Gastroesophageal sphincter (tissue), 4 donors: ENCODE measurements around the gene SRCIN1. TPM values are rescaled to one million over a fixed set of nuclear protein-coding genes. Genes with fewer than 3 reads are reported as not detected.

Experiments used
- ATAC-seq: fragments of 150-250 bp; one replicate; pipeline ENCODE4 v1.9.1; 2016; ENCODE audit warnings: mild to moderate bottlenecking, moderate library complexity
- H3K27ac ChIP-seq, 4 donors: fragments of 200-600 bp; sonication (generic) in 3 of 4; 1 replicate in 3 of 4; 2 replicates in 1 of 4; pipeline ENCODE4 v1.5.1; 2016 to 2019
- H3K27me3 ChIP-seq: fragments of 200-600 bp; sonication (generic); one replicate; pipeline ENCODE4 v1.5.1; 2019
- H3K36me3 ChIP-seq, 2 donors: fragments of 200-600 bp; sonication (generic); one replicate each; pipeline ENCODE4 v1.5.1; 2019; ENCODE audit warnings: control low read depth in 1 of 2
- H3K4me1 ChIP-seq, 3 donors: fragments of 200-600 bp; sonication (generic); 1 replicate in 2 of 3; 2 replicates in 1 of 3; pipeline ENCODE4 v1.5.1; 2016 to 2019; ENCODE audit warnings: control low read depth in 2 of 3
- H3K4me3 ChIP-seq, 2 donors: fragments of 200-600 bp; sonication (generic); one replicate each; pipeline ENCODE4 v1.5.1; 2019; ENCODE audit warnings: mild to moderate bottlenecking in 1 of 2, moderate library complexity in 1 of 2
- H3K9me3 ChIP-seq, 3 donors: fragments of 200-600 bp; sonication (generic); one replicate each; pipeline ENCODE4 v1.5.1; 2017 to 2019; ENCODE audit warnings: control low read depth in 2 of 3
- EP300 ChIP-seq: sonication (generic); formaldehyde crosslinking; IDR thresholded peaks from one replicate; pipeline ENCODE4 v1.6.1; 2017; ENCODE audit warnings: antibody characterized with exemption, mild to moderate bottlenecking
- POLR2A ChIP-seq, 2 donors: fragments of 450-650 bp; IDR thresholded peaks; one replicate each; pipeline ENCODE4 v1.6.1; 2017; ENCODE audit warnings: antibody characterized with exemption in 2 of 2, mild to moderate bottlenecking in 2 of 2, moderate library complexity in 1 of 2
- POLR2AphosphoS5 ChIP-seq: sonication (generic); formaldehyde crosslinking; IDR thresholded peaks from one replicate; pipeline ENCODE4 v1.6.1; 2017; ENCODE audit warnings: antibody characterized with exemption
- WGBS, 2 donors: methylation state at CpG; one replicate each; pipeline ENCODE4 v1.1.5; 2018; ENCODE audit warnings: low coverage in 1 of 2; 5-methylcytosine and 5-hydroxymethylcytosine counted together
- total RNA-seq, 4 donors: library from RNA; depleted of rRNA; stranded (reverse); fragments of >200 nt; gene quantifications; one replicate each; pipeline ENCODE4 v1.1.0, GENCODE V29; 2016
- TF ChIP-seq, protein P1 (sequence below), 4 experiments: fragments of 200-600 bp in 2 of 4; fragments of 450-650 bp in 2 of 4; sonication (generic) in 1 of 4; IDR thresholded peaks; one replicate each; pipeline ENCODE4 v1.5.1; 2017 to 2019; ENCODE audit warnings: antibody characterized with exemption in 4 of 4, mild to moderate bottlenecking in 2 of 4, moderate library complexity in 2 of 4

Gene SRCIN1
- total RNA-seq, 4 donors from 2014 or later, result 0.67 to 2.6 (median 1.5) TPM

DNA sequence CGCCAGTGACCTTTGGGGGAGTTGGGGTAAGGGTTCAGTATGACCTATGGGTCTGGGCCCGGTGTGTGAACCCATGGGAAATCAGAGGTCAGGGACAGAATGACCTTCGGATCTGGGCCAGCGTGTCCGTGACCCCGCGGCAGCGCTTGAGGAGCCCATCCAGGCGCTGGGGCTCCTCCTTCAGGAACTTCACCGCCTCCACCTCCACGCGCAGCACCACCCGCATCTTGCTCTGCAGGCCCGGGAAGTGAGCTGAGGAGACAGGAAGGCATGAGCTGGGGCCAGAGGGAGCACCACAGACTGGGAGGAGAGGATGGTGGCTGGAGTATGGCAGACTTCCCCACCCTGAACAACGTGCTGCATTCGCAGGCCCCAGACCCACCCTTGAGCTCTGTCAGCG lies 53.4 kb downstream of the SRCIN1 start:
- H3K36me3 ChIP-seq, result peaks cover 0 to 4% of the 10 kb centered on the region in 2 donors
- TF ChIP-seq EP300 (no peak), POLR2AphosphoS5 (no peak), POLR2A (IDR thresholded peaks at IDR 0.05) (no peak)
- TF ChIP-seq, protein P1, sequence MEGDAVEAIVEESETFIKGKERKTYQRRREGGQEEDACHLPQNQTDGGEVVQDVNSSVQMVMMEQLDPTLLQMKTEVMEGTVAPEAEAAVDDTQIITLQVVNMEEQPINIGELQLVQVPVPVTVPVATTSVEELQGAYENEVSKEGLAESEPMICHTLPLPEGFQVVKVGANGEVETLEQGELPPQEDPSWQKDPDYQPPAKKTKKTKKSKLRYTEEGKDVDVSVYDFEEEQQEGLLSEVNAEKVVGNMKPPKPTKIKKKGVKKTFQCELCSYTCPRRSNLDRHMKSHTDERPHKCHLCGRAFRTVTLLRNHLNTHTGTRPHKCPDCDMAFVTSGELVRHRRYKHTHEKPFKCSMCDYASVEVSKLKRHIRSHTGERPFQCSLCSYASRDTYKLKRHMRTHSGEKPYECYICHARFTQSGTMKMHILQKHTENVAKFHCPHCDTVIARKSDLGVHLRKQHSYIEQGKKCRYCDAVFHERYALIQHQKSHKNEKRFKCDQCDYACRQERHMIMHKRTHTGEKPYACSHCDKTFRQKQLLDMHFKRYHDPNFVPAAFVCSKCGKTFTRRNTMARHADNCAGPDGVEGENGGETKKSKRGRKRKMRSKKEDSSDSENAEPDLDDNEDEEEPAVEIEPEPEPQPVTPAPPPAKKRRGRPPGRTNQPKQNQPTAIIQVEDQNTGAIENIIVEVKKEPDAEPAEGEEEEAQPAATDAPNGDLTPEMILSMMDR (IDR thresholded peaks at IDR 0.05), result no peak
- H3K27me3 ChIP-seq, result peaks cover 79% of the 10 kb centered on the region
- no peaks in the 10 kb centered on the region for H3K9me3 ChIP-seq
- no peak overlapping the region for H3K4me3 ChIP-seq
- WGBS, 2 donors, result 80% methylated on average over 1 of the region's 17 CpGs; no CpG with 5 or more reads in 1 of the 2 donors
- H3K4me1 ChIP-seq, result peaks cover 0 to 5% (median 2%) of the 10 kb centered on the region in 3 donors
- ATAC-seq, result no peak
- H3K27ac ChIP-seq, result no peak overlapping the region

DNA sequence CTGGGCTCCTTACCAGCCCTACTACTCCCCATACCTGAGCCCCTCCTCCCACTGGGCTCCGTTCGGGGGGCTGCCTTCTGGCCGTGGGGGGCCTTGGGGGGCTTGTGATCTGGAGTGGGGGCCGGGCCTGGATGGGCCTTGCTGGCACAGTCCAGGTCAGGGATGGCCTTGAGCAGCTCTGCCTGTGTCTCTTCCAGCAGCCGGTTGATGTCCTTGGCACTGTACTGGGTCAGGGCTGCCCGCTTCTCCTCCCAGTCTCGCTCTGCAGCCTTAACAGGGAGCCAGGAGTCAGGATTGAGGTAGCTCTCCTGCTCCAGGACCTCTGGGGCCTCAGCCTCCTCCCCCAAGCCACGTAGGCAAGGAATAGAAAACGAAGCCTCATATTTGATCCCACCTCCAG lies 54.6 kb downstream of the SRCIN1 start:
- H3K4me1 ChIP-seq, result no peaks in the 10 kb centered on the region
- no peaks in the 10 kb centered on the region for H3K9me3 ChIP-seq
- H3K36me3 ChIP-seq, result peaks cover 0 to 4% of the 10 kb centered on the region in 2 donors
- H3K27ac ChIP-seq, result no peak overlapping the region
- H3K27me3 ChIP-seq, result peaks cover 82% of the 10 kb centered on the region
- no peak for ATAC-seq
- WGBS, 2 donors, result 91% methylated on average over 4 of the region's 9 CpGs; no CpG with 5 or more reads in 1 of the 2 donors
- H3K4me3 ChIP-seq, result no peak overlapping the region
- no peak for TF ChIP-seq POLR2AphosphoS5
- TF ChIP-seq EP300, result no peak
- no peak for TF ChIP-seq POLR2A (IDR thresholded peaks at IDR 0.05)
- TF ChIP-seq, protein P1 (IDR thresholded peaks at IDR 0.05), result no peak

DNA sequence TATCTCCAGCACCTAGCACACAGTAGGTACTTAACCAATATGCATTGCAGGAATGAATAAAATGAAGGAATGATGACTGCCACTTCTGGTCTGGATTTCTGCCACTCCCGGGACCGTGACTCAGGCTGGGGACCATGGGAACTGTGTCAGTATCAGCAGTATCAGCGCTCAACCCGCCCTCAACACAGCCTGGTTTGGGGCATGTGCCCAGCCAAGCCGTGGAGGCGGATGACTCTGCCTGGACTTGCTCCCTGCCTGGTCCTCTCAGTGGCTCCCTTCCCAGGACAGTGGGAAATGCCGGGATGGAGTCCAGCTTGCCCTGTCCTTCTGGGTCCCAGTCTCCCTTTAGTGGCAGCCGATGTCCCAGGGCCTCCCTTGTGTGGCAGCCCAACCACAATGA lies 55.1 kb downstream of the SRCIN1 start:
- ATAC-seq, result no peak
- Histone ChIP-seq H3K9me3 (no peaks in the 10 kb centered on the region), H3K27ac (no peak overlapping the region), H3K36me3 (peaks cover 0 to 4% of the 10 kb centered on the region in 2 donors), H3K4me1 (no peaks in the 10 kb centered on the region), H3K27me3 (peaks cover 84% of the 10 kb centered on the region), H3K4me3 (no peak overlapping the region)
- whole genome bisulfite sequencing, 2 donors, result 71% methylated on average over 4 of the region's 8 CpGs; no CpG with 5 or more reads in 1 of the 2 donors
- TF ChIP-seq, protein P1 (IDR thresholded peaks at IDR 0.05), result no peak
- TF ChIP-seq EP300 (no peak), POLR2AphosphoS5 (no peak), POLR2A (IDR thresholded peaks at IDR 0.05) (no peak)

DNA sequence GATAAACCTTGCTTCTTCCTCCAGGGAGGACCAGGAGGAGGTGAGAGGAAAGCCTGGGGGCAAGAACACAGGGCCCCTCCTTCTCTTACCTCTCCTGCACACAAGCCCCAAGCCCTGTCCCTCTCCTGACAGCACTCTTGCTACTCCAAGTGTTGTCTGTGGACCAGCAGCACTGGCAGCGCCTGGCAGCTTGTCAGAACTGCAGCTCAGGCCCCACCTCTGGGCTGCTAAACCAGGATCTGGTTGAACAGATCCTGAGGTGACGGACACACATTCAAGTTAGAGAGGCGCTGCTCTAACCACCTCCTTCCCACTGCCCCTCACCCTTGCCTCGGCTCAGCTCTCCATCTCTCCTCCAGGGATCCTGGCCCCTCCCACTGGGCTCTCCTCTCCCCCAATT lies 56.5 kb downstream of the SRCIN1 start:
- Histone ChIP-seq H3K4me3 (no peak overlapping the region), H3K27ac (no peak overlapping the region), H3K9me3 (no peaks in the 10 kb centered on the region), H3K4me1 (no peaks in the 10 kb centered on the region), H3K36me3 (peaks cover 0 to 4% of the 10 kb centered on the region in 2 donors), H3K27me3 (peaks cover 83% of the 10 kb centered on the region)
- TF ChIP-seq POLR2AphosphoS5 (no peak), POLR2A (IDR thresholded peaks at IDR 0.05) (no peak), EP300 (no peak)
- TF ChIP-seq, protein P1 (IDR thresholded peaks at IDR 0.05), result no peak
- WGBS, 2 donors, result 60 to 90% methylated on average over 2 to 4 of the region's 4 CpGs
- no peak for ATAC-seq

DNA sequence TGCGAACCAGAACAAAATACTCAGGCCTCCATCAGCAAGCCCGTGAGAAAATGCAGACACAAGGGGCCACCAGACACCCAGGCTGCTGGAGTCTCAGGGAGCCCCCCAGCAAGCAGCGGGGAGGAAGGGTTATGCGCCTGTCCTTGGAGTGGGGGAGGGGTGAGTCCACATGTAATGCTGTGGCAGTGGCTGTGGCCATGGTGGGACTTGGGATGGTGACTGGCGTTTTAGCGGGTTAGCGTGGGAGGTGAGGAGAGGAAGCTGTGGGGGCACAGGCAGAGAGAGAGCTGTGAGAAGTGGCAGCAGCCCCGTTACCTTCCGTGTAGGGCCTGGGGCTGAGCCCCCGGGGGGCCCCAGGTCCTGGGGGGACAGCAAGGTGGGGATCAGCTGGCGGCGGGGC lies 58.3 kb downstream of the SRCIN1 start:
- Histone ChIP-seq H3K4me3 (no peak overlapping the region), H3K27ac (no peak overlapping the region), H3K36me3 (peaks cover 0 to 4% of the 10 kb centered on the region in 2 donors), H3K4me1 (no peaks in the 10 kb centered on the region), H3K9me3 (no peaks in the 10 kb centered on the region), H3K27me3 (peaks cover 82% of the 10 kb centered on the region)
- no peak for ATAC-seq
- 76% methylated on average over 5 of the region's 12 CpGs; no CpG with 5 or more reads in 1 of the 2 donors for WGBS, 2 donors
- TF ChIP-seq, protein P1 (IDR thresholded peaks at IDR 0.05), result no peak
- TF ChIP-seq POLR2A (IDR thresholded peaks at IDR 0.05) (no peak), EP300 (no peak), POLR2AphosphoS5 (no peak)
